Measurements from ENCODE around the gene RELA. TPM values are rescaled to one million over a fixed set of nuclear protein-coding genes. Genes with fewer than 3 reads are reported as not detected.

RELA gene
- polyA plus RNA-seq, 2 of the 4 experiments (the other 2 are of a cell fraction), result 28.9 to 55.1 TPM

DNA sequence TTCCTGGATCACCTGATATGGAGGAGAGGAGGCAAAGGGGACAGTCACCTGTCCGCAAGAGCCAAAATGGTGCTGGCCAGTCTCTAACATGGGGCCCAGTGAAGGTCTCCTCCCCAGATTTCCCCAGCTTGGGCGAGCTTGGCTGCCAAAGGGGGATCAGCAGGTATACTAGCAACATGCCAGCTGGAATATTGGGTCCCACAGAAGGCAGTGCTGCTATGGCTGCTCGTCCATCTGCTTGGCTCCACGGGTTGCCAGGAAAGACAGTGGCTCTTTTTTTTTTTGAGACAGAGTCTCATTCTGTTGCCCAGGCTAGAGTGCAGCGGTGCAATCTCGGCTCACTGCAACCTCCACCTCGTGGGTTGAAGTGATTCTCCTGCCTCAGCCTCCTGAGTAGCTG is 36.6 kb upstream of the RELA start:
- TF ChIP-seq TFCP2L1 (CRISPR knock-in tag; IDR thresholded peaks at IDR 0.05) (no peak), ESRRA (IDR thresholded peaks at IDR 0.05; ENCODE audit: borderline replicate concordance, low read length) (no peak), EP300 (IDR thresholded peaks at IDR 0.05) (no peak), ZC3H11A (IDR thresholded peaks at IDR 0.05) (no peak), RCOR1 (IDR thresholded peaks at IDR 0.05; ENCODE audit: low read depth, low read length) (no peak)
- TF ChIP-seq, protein P1, sequence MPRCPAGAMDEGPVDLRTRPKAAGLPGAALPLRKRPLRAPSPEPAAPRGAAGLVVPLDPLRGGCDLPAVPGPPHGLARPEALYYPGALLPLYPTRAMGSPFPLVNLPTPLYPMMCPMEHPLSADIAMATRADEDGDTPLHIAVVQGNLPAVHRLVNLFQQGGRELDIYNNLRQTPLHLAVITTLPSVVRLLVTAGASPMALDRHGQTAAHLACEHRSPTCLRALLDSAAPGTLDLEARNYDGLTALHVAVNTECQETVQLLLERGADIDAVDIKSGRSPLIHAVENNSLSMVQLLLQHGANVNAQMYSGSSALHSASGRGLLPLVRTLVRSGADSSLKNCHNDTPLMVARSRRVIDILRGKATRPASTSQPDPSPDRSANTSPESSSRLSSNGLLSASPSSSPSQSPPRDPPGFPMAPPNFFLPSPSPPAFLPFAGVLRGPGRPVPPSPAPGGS (IDR thresholded peaks at IDR 0.05), result no peak
- TF ChIP-seq, protein P2, sequence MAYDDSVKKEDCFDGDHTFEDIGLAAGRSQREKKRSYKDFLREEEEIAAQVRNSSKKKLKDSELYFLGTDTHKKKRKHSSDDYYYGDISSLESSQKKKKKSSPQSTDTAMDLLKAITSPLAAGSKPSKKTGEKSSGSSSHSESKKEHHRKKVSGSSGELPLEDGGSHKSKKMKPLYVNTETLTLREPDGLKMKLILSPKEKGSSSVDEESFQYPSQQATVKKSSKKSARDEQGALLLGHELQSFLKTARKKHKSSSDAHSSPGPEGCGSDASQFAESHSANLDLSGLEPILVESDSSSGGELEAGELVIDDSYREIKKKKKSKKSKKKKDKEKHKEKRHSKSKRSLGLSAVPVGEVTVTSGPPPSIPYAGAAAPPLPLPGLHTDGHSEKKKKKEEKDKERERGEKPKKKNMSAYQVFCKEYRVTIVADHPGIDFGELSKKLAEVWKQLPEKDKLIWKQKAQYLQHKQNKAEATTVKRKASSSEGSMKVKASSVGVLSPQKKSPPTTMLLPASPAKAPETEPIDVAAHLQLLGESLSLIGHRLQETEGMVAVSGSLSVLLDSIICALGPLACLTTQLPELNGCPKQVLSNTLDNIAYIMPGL (CRISPR knock-in tag; IDR thresholded peaks at IDR 0.05; ENCODE audit: borderline replicate concordance), result no peak
- no peak for FAIRE-seq
- CTCF ChIA-PET, result interaction anchor here (0.5 to 1.4 kb wide), 3 partner anchors 12 to 185 kb away, joined by 3 to 4 read pairs (median 3); no protein-coding TSS in a partner anchor
- no peak for DNase-seq (ENCODE audit: low read depth in 1 of 2, low spot score in 1 of 2)
- H3K4me3 ChIP-seq, result no peak overlapping the region
- no peak overlapping the region for H3K4me2 ChIP-seq
- ATAC-seq, result no peak; a peak in 1 of 6 replicates
- POLR2A ChIA-PET, result no interaction called here
- no peak overlapping the region for H3K27ac ChIP-seq
- H3K9me3 ChIP-seq, result no peaks in the 10 kb centered on the region
- H3K4me1 ChIP-seq, result no peaks in the 10 kb centered on the region
- 37% methylated on average over 7 of the region's 7 CpGs for WGBS (ENCODE audit: missing lambda C conversion rate)

DNA sequence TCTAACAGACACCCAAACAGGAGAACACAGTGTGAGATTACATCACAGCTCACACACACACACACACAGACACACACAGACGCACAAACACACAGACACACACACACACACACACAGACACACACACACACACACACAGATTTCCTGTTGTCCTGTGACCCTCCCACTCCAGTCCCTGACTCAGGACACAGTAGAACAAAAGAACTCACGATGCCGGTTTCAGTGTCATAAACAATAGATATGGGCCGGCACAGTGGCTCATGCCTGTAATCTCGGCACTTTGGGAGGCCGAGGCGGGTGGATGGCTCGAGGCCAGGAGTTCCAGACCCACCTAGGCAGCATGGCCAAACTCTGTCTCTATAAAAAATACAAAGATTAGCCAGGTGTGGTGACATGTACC is 35.5 kb upstream of the RELA start:
- TF ChIP-seq FOSB (CRISPR knock-in tag; IDR thresholded peaks at IDR 0.05) (no peak), NFE2L2 (conservative IDR thresholded peaks at IDR 0.05; ENCODE audit: low read length) (no peak), RARB (CRISPR knock-in tag; IDR thresholded peaks at IDR 0.05) (no peak), RNF2 (IDR thresholded peaks at IDR 0.05; ENCODE audit: borderline replicate concordance, low read depth) (no peak), CEBPB (IDR thresholded peaks at IDR 0.05) (no peak), KDM1A (IDR thresholded peaks at IDR 0.05; ENCODE audit: low read depth) (no peak), BHLHE40 (IDR thresholded peaks at IDR 0.05; ENCODE audit: low read depth, low read length) (no peak)
- TF ChIP-seq, protein P3, sequence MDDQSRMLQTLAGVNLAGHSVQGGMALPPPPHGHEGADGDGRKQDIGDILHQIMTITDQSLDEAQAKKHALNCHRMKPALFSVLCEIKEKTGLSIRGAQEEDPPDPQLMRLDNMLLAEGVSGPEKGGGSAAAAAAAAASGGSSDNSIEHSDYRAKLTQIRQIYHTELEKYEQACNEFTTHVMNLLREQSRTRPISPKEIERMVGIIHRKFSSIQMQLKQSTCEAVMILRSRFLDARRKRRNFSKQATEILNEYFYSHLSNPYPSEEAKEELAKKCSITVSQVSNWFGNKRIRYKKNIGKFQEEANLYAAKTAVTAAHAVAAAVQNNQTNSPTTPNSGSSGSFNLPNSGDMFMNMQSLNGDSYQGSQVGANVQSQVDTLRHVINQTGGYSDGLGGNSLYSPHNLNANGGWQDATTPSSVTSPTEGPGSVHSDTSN (IDR thresholded peaks at IDR 0.05), result no peak
- TF ChIP-seq, protein P4, sequence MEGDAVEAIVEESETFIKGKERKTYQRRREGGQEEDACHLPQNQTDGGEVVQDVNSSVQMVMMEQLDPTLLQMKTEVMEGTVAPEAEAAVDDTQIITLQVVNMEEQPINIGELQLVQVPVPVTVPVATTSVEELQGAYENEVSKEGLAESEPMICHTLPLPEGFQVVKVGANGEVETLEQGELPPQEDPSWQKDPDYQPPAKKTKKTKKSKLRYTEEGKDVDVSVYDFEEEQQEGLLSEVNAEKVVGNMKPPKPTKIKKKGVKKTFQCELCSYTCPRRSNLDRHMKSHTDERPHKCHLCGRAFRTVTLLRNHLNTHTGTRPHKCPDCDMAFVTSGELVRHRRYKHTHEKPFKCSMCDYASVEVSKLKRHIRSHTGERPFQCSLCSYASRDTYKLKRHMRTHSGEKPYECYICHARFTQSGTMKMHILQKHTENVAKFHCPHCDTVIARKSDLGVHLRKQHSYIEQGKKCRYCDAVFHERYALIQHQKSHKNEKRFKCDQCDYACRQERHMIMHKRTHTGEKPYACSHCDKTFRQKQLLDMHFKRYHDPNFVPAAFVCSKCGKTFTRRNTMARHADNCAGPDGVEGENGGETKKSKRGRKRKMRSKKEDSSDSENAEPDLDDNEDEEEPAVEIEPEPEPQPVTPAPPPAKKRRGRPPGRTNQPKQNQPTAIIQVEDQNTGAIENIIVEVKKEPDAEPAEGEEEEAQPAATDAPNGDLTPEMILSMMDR (IDR thresholded peaks at IDR 0.05), result no peak
- TF ChIP-seq, protein P5, sequence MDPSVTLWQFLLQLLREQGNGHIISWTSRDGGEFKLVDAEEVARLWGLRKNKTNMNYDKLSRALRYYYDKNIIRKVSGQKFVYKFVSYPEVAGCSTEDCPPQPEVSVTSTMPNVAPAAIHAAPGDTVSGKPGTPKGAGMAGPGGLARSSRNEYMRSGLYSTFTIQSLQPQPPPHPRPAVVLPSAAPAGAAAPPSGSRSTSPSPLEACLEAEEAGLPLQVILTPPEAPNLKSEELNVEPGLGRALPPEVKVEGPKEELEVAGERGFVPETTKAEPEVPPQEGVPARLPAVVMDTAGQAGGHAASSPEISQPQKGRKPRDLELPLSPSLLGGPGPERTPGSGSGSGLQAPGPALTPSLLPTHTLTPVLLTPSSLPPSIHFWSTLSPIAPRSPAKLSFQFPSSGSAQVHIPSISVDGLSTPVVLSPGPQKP (IDR thresholded peaks at IDR 0.05; ENCODE audit: low read depth, low read length), result no peak
- no peaks in the 10 kb centered on the region for H3K9me3 ChIP-seq
- no peak for FAIRE-seq
- no peak overlapping the region for H3K27ac ChIP-seq
- POLR2A ChIA-PET, result no interaction called here
- CTCF ChIA-PET, result no interaction called here
- no peaks in the 10 kb centered on the region for H3K4me1 ChIP-seq
- H3K4me2 ChIP-seq, result no peak overlapping the region
- no peak for ATAC-seq
- WGBS (ENCODE audit: missing lambda C conversion rate), result 53% methylated on average over 8 of the region's 8 CpGs
- H3K4me3 ChIP-seq, result no peak overlapping the region
- DNase-seq (ENCODE audit: low read depth in 1 of 2, low spot score in 1 of 2), result no peak
